H9 (cell line): ENCODE data around the gene VPS9D1. TPM values are rescaled to one million over a fixed set of nuclear protein-coding genes. Genes with fewer than 3 reads are reported as not detected.

Experiments used
- DNase-seq: peaks from one replicate; pipeline ENCODE4 v3.0.0-alpha.2; 2017
- H2AFZ ChIP-seq: one replicate; pipeline ENCODE4 v1.6.1; 2013; ENCODE audit warnings: mild to moderate bottlenecking, low read length, control low read depth, moderate library complexity
- H2AK5ac ChIP-seq: 2 replicates; pipeline ENCODE4 v1.6.1; 2013; ENCODE audit warnings: low read length, control low read depth, mixed read lengths; ENCODE audit not compliant: insufficient read length
- H2BK120ac ChIP-seq: one replicate; pipeline ENCODE4 v1.6.1; 2013; ENCODE audit warnings: low read depth, mild to moderate bottlenecking, low read length, control low read depth, inconsistent platforms; ENCODE audit not compliant: poor library complexity, severe bottlenecking
- H2BK12ac ChIP-seq: 2 replicates; pipeline ENCODE4 v1.6.1; 2013; ENCODE audit warnings: low read length, control low read depth, mixed read lengths, low read depth; ENCODE audit not compliant: insufficient read length
- H2BK15ac ChIP-seq: 2 replicates; pipeline ENCODE4 v1.6.1; 2013; ENCODE audit warnings: low read depth, low read length, control low read depth
- H2BK20ac ChIP-seq: one replicate; pipeline ENCODE4 v1.6.1; 2013; ENCODE audit warnings: low read depth, mild to moderate bottlenecking, low read length, control low read depth, inconsistent platforms; ENCODE audit not compliant: poor library complexity, severe bottlenecking
- H2BK5ac ChIP-seq: 2 replicates; pipeline ENCODE4 v1.6.1; 2013; ENCODE audit warnings: low read length, control low read depth, mixed read lengths; ENCODE audit not compliant: insufficient read length
- H3K14ac ChIP-seq: 2 replicates; pipeline ENCODE4 v1.6.1; 2013; ENCODE audit warnings: low read length, control low read depth; ENCODE audit not compliant: insufficient read depth
- H3K18ac ChIP-seq: 2 replicates; pipeline ENCODE4 v1.6.1; 2013; ENCODE audit warnings: low read depth, mild to moderate bottlenecking, mixed read lengths, low read length, control low read depth; ENCODE audit not compliant: insufficient read length
- H3K23ac ChIP-seq: 2 replicates; pipeline ENCODE4 v1.6.1; 2013; ENCODE audit warnings: low read length, control low read depth, mixed read lengths, low read depth; ENCODE audit not compliant: insufficient read length
- H3K23me2 ChIP-seq: 2 replicates; pipeline ENCODE4 v1.6.1; 2013; ENCODE audit warnings: low read depth, mild to moderate bottlenecking, mixed read lengths, low read length, control low read depth; ENCODE audit not compliant: insufficient read length, poor library complexity, severe bottlenecking
- H3K27ac ChIP-seq: 2 replicates; pipeline ENCODE4 v1.5.1; 2013; ENCODE audit warnings: low read length, control low read depth, mixed read lengths, low read depth; ENCODE audit not compliant: insufficient read length
- H3K27me3 ChIP-seq: 2 replicates; pipeline ENCODE4 v1.6.1; 2013; ENCODE audit warnings: low read length, control low read depth, inconsistent platforms; ENCODE audit not compliant: insufficient read depth
- H3K4ac ChIP-seq: 2 replicates; pipeline ENCODE4 v1.6.1; 2013; ENCODE audit warnings: low read depth, mild to moderate bottlenecking, control low read depth, inconsistent platforms, low read length, moderate library complexity
- H3K4me1 ChIP-seq: 2 replicates; pipeline ENCODE4 v1.6.1; 2013; ENCODE audit warnings: low read length, control low read depth, inconsistent platforms; ENCODE audit not compliant: insufficient read depth
- H3K4me2 ChIP-seq: 2 replicates; pipeline ENCODE4 v1.6.1; 2013; ENCODE audit warnings: low read length, control low read depth, mixed read lengths; ENCODE audit not compliant: insufficient read length, insufficient read depth
- H3K56ac ChIP-seq: 2 replicates; pipeline ENCODE4 v1.6.1; 2013; ENCODE audit warnings: low read depth, mild to moderate bottlenecking, mixed read lengths, low read length, control low read depth; ENCODE audit not compliant: insufficient read length
- H3K79me1 ChIP-seq: 2 replicates; pipeline ENCODE4 v1.6.1; 2013; ENCODE audit warnings: low read depth, mild to moderate bottlenecking, moderate library complexity, low read length, control low read depth, inconsistent platforms; ENCODE audit not compliant: insufficient read depth, poor library complexity, severe bottlenecking
- H3K79me2 ChIP-seq: 2 replicates; pipeline ENCODE4 v1.6.1; 2013; ENCODE audit warnings: low read length, control low read depth, inconsistent platforms; ENCODE audit not compliant: insufficient read depth
- H3K9ac ChIP-seq: 2 replicates; pipeline ENCODE4 v1.6.1; 2013; ENCODE audit warnings: low read length, control low read depth, mixed read lengths; ENCODE audit not compliant: insufficient read length; ENCODE audit errors: extremely low read depth
- H3K9me3 ChIP-seq: one replicate; pipeline ENCODE4 v1.6.1; 2013; ENCODE audit warnings: low read depth, low read length, inconsistent platforms; ENCODE audit not compliant: control insufficient read depth
- H3T11ph ChIP-seq: one replicate; pipeline ENCODE4 v1.6.1; 2013; ENCODE audit warnings: mild to moderate bottlenecking, low read length, control low read depth, inconsistent platforms
- H4K20me1 ChIP-seq: one replicate; pipeline ENCODE4 v1.6.1; 2013; ENCODE audit not compliant: control insufficient read depth, insufficient read length, insufficient read depth
- H4K5ac ChIP-seq: 2 replicates; pipeline ENCODE4 v1.6.1; 2013; ENCODE audit warnings: low read depth, mild to moderate bottlenecking, mixed read lengths, low read length, control low read depth; ENCODE audit not compliant: insufficient read length
- H4K8ac ChIP-seq: replicated peaks from 2 replicates; pipeline ENCODE4 v1.6.1; 2013; ENCODE audit warnings: low read length, control low read depth, mixed read lengths, low read depth; ENCODE audit not compliant: insufficient read length
- H4K91ac ChIP-seq: 2 replicates; pipeline ENCODE4 v1.6.1; 2013; ENCODE audit warnings: low read depth, mild to moderate bottlenecking, moderate library complexity, mixed read lengths, low read length, control low read depth; ENCODE audit not compliant: insufficient read length
- H3K27ac Mint-ChIP-seq, 3 experiments: 2 replicates in 2 of 3; 3 replicates in 1 of 3; pipeline ENCODE4 v1.8.0; 2020 to 2021; ENCODE audit warnings: mixed read lengths in 3 of 3, mild to moderate bottlenecking in 1 of 3, moderate library complexity in 1 of 3
- H3K27me3 Mint-ChIP-seq: 2 replicates; pipeline ENCODE4 v1.8.0; 2021; ENCODE audit warnings: low read depth, mild to moderate bottlenecking, moderate library complexity, mixed read lengths
- H3K36me3 Mint-ChIP-seq, 3 experiments: 2 replicates in 2 of 3; 3 replicates in 1 of 3; pipeline ENCODE4 v1.8.0; 2020 to 2021; ENCODE audit warnings: low read depth in 3 of 3, mixed read lengths in 3 of 3; ENCODE audit not compliant: insufficient read depth in 1 of 3
- H3K4me1 Mint-ChIP-seq, 2 experiments: 2 replicates each; pipeline ENCODE4 v1.8.0; 2020; ENCODE audit warnings: mixed read lengths in 2 of 2
- H3K4me3 Mint-ChIP-seq, 2 experiments: 2 replicates in 1 of 2; 3 replicates in 1 of 2; pipeline ENCODE4 v1.8.0; 2020 to 2021; ENCODE audit warnings: mild to moderate bottlenecking in 2 of 2, mixed read lengths in 2 of 2, moderate library complexity in 1 of 2
- H3K9me3 Mint-ChIP-seq, 2 experiments: 2 replicates in 1 of 2; 3 replicates in 1 of 2; pipeline ENCODE4 v1.8.0; 2020; ENCODE audit warnings: mild to moderate bottlenecking in 2 of 2, mixed read lengths in 2 of 2, moderate library complexity in 1 of 2
- WGBS: extraction: QIAGEN DNeasy Blood & Tissue Kit; methylation state at CpG from one replicate; pipeline ENCODE4 v1.1.7; 2013; ENCODE audit warnings: missing lambda C conversion rate, low lambda C conversion rate, mixed read lengths; ENCODE audit not compliant: insufficient read length; ENCODE audit errors: extremely low coverage; 5-methylcytosine and 5-hydroxymethylcytosine counted together
- total RNA-seq: library from RNA; stranded (reverse); gene quantifications from 2 replicates; pipeline ENCODE4 v1.2.1, GENCODE V29; 2021
- TF ChIP-seq, protein P1 (sequence below): fragments of 200-600 bp; sonication (generic); conservative IDR thresholded peaks from 3 replicates; pipeline ENCODE4 v1.8.0; 2021; ENCODE audit warnings: antibody characterized with exemption, mild to moderate bottlenecking

The VPS9D1 gene
- total RNA-seq, 1 experiment from 2014 or later = 6.0 TPM

DNA sequence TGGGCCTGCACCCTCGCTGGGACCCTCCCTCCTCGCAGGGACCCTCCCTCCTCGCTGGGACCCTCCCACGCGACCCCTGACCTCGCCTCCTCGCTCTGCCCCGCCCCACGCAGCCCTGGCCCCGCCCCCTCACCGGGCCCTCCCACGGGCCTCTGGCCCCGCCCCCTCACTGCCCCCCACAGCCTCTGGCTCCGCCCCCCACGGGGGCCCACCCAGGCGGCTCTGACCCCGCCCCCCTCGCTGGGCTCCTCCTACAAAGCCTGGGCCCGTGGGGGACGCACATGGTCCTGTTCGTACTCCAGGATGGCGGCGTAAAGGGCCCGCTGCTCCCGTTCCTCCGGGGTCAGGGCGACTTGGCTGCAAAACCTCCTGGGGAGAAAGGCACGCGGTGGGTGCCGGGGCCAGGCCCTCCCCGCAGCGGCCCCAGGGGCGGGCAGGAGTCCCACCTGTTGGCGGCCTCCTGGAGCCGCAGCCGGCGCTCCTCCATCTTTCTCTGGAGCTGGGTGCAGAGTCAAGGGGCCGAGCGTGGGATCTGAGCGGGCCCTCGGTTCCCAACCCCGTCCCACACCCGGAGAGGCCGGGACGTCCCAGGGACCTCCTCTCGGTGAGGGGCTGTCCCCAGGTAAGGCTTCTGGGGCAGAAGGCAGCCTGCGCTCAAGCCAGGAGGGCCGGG lies 9.0 kb downstream of the VPS9D1 start:
- peak overlapping the region; percentile 92 for H3K14ac ChIP-seq
- DNase-seq = peak; percentile 68
- H3K23ac ChIP-seq = no peak overlapping the region
- H4K8ac ChIP-seq = no peak overlapping the region
- H3K27ac ChIP-seq = no peak overlapping the region
- H2BK20ac ChIP-seq = no peak overlapping the region
- peaks cover 11 to 14% of the 10 kb centered on the region in 2 experiments for H3K4me1 Mint-ChIP-seq
- H2BK120ac ChIP-seq = no peak overlapping the region
- peaks cover 11% of the 10 kb centered on the region for H3K23me2 ChIP-seq
- no peaks in the 10 kb centered on the region for H3K4me1 ChIP-seq
- no peaks in the 10 kb centered on the region for H4K20me1 ChIP-seq
- no peak overlapping the region for H4K5ac ChIP-seq
- H3K4ac ChIP-seq = no peak overlapping the region; the same call in 1 of the 2 replicates
- no peak overlapping the region for H3K56ac ChIP-seq
- peaks cover 12 to 32% (median 17%) of the 10 kb centered on the region in 3 experiments; a peak in 6 of 7 replicates for H3K36me3 Mint-ChIP-seq
- no peaks in the 10 kb centered on the region; a peak in 1 of 5 replicates for H3K9me3 Mint-ChIP-seq
- peak overlapping the region; percentile 67 for H3K18ac ChIP-seq
- H3K27me3 ChIP-seq = no peaks in the 10 kb centered on the region
- no peak overlapping the region for H4K91ac ChIP-seq
- peaks cover 19% of the 10 kb centered on the region for H3K27me3 Mint-ChIP-seq
- H3K9me3 ChIP-seq = no peaks in the 10 kb centered on the region
- WGBS = no CpG with 5 or more reads among the region's 48 CpGs
- peak overlapping the region; percentile 82 to 86 for H3K4me3 Mint-ChIP-seq
- H3K79me1 ChIP-seq = no peaks in the 10 kb centered on the region
- no peaks in the 10 kb centered on the region for H3K79me2 ChIP-seq
- H2BK5ac ChIP-seq = no peak overlapping the region
- no peak overlapping the region for H2AK5ac ChIP-seq
- H3K27ac Mint-ChIP-seq = no peak overlapping the region
- H3K4me2 ChIP-seq = peak overlapping the region; percentile 52
- TF ChIP-seq, protein P1, sequence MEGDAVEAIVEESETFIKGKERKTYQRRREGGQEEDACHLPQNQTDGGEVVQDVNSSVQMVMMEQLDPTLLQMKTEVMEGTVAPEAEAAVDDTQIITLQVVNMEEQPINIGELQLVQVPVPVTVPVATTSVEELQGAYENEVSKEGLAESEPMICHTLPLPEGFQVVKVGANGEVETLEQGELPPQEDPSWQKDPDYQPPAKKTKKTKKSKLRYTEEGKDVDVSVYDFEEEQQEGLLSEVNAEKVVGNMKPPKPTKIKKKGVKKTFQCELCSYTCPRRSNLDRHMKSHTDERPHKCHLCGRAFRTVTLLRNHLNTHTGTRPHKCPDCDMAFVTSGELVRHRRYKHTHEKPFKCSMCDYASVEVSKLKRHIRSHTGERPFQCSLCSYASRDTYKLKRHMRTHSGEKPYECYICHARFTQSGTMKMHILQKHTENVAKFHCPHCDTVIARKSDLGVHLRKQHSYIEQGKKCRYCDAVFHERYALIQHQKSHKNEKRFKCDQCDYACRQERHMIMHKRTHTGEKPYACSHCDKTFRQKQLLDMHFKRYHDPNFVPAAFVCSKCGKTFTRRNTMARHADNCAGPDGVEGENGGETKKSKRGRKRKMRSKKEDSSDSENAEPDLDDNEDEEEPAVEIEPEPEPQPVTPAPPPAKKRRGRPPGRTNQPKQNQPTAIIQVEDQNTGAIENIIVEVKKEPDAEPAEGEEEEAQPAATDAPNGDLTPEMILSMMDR = no peak
- peak overlapping the region; percentile 47 for H3K9ac ChIP-seq
- H2AFZ ChIP-seq = no peak overlapping the region
- H2BK12ac ChIP-seq = no peak overlapping the region
- H2BK15ac ChIP-seq = no peak overlapping the region; the same call in 1 of the 2 replicates
- H3T11ph ChIP-seq = no peak overlapping the region
